SKM-1 treated with dmso at 0.1 percent for 144 hours (cell line): ENCODE measurements around the gene ZBTB40.

Experiments used
- DNase-seq: peaks from one replicate; lab custom pipeline; 2025; ENCODE audit not compliant: unreplicated experiment; lab: John Stamatoyannopoulos, UW

ZBTB40 gene

GRCh38 chr1:22553991-22554522 is 102.4 kb downstream of the ZBTB40 start:
- DNase-seq, result no peak

- DNase-seq, result no peak
These were observed 103.7 kb downstream of the ZBTB40 start for GRCh38 chr1:22555371-22555656.

- DNase-seq, result no peak
These were observed 104.9 kb downstream of the ZBTB40 start for GRCh38 chr1:22556391-22557104.

GRCh38 chr1:22557341-22557950 is 105.8 kb downstream of the ZBTB40 start:
- no peak for DNase-seq

- no peak for DNase-seq
These were observed 111.2 kb downstream of the ZBTB40 start, which contains the start of gene EPHA8 for GRCh38 chr1:22562584-22563583. Gene EPHA8 (plus strand): TSS chr1:22563489. CDS start chr1:22563636, 147 bp downstream.

- DNase-seq, result no peak
These were observed 112.3 kb downstream of the ZBTB40 start for GRCh38 chr1:22563671-22564602.

- no peak for DNase-seq
These were observed 114.5 kb downstream of the ZBTB40 start for GRCh38 chr1:22566161-22566560.

GRCh38 chr1:22567197-22567596 is 115.5 kb downstream of the ZBTB40 start:
- DNase-seq, result no peak

GRCh38 chr1:22567994-22568393 is 116.3 kb downstream of the ZBTB40 start:
- no peak for DNase-seq

GRCh38 chr1:22569269-22569668 is 117.6 kb downstream of the ZBTB40 start:
- DNase-seq, result no peak

GRCh38 chr1:22570140-22570909 is 118.7 kb downstream of the ZBTB40 start:
- DNase-seq, result no peak

GRCh38 chr1:22572818-22573217 is 121.2 kb downstream of the ZBTB40 start:
- no peak for DNase-seq

GRCh38 chr1:22573237-22573636 is 121.6 kb downstream of the ZBTB40 start:
- DNase-seq, result no peak

GRCh38 chr1:22575532-22576149 is 124.0 kb downstream of the ZBTB40 start:
- no peak for DNase-seq

- DNase-seq, result no peak
These were observed 124.5 kb downstream of the ZBTB40 start for GRCh38 chr1:22576150-22576544.

- no peak for DNase-seq
These were observed 125.0 kb downstream of the ZBTB40 start for GRCh38 chr1:22576617-22577016.

GRCh38 chr1:22578732-22579361 is 127.2 kb downstream of the ZBTB40 start:
- DNase-seq, result no peak

GRCh38 chr1:22579541-22580155 is 128.0 kb downstream of the ZBTB40 start:
- no peak for DNase-seq
